Astrocyte of the spinal cord (primary cell): ENCODE measurements around the gene PRKCE.

ENCODE experiments used
- DNase-seq: peaks from one replicate; pipeline ENCODE4 v3.0.0; 2011; ENCODE audit warnings: low read depth, low spot score
- H3K4me3 ChIP-seq: 2 replicates; pipeline ENCODE4 v1.5.1; 2011; ENCODE audit warnings: low read depth, mild to moderate bottlenecking, low read length, moderate library complexity
- CTCF ChIP-seq: IDR thresholded peaks from 2 replicates; pipeline ENCODE4 v1.5.1; 2012; ENCODE audit warnings: low read depth, mild to moderate bottlenecking, low read length, inconsistent platforms
- in situ Hi-C: cut with HindIII; loops from 2 replicates; pipeline ENCODE4 v1.10.0; 2017; ENCODE audit warnings: low sequenced_read_pairs

Gene PRKCE

GRCh38 chr2:45992021-45992740 lies 340.7 kb downstream of the PRKCE start:
- TF ChIP-seq CTCF = no peak
- in situ Hi-C loops = no loop called here
- no peak overlapping the region for H3K4me3 ChIP-seq
- peak; percentile 75 for DNase-seq

DNA sequence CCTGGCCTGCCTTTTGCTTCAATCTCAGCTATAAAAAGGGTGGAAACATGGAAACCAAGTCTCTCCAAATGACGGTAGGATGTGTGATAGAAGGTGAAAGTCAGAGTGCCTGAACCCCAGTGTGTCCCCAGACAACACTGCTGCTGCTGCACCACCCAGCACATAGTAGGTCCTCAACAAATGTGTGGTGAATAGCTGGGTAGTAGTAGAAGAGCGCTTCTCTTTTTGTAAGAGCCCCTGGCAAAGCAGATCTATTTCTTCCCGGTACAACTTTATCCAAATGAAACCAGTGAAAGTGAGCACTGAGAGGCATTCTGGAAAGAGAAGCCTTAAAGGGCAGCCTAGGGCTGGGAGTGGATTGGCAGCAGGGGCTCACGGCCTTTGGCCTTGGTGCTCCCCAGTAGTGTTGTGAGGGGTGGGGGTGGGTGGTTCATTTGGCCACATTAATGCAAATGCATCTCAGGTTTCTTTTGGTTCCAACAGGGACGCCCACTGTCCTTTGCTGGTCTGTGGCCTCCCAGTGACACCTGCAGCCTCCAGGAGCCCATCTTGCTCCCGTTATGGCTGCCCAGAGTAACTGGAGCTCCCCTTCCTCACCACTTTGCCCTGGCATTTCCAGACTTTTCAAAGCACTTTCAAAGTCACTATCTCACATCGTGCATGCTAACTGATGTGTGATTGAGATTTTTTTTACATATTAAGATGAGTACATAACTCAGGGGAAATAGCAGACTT lies 341.4 kb downstream of the PRKCE start:
- DNase-seq = no peak
- H3K4me3 ChIP-seq = no peak overlapping the region
- in situ Hi-C loops = no loop called here
- no peak for TF ChIP-seq CTCF

DNA sequence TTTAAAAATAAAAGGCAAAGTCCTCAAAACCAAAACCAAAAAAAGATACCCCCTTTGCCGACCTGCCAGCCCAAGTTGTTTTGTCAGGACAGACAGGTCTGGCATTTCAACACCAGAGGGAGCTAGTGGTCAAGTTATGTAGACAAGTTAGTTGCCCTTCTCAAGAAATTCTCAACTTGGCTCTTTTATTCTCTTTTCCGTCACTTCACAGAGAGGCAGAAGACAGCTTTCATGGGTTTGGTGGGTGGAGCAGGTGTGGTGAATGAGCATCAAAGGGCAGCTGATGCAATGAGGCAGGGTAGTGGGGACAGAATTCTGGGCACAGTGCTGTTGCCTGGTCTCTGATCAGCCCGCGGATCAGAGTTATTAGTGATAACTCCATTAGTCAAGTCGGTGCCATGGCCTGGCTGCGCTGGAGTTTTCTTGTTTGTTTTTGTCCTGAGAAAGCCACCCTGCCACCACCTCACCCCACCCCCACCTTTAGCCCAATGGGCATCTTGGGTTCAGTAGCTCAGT lies 342.1 kb downstream of the PRKCE start:
- in situ Hi-C loops = no loop called here
- no peak overlapping the region for H3K4me3 ChIP-seq
- DNase-seq = peak; percentile 80
- peak; percentile 74 for TF ChIP-seq CTCF

DNA sequence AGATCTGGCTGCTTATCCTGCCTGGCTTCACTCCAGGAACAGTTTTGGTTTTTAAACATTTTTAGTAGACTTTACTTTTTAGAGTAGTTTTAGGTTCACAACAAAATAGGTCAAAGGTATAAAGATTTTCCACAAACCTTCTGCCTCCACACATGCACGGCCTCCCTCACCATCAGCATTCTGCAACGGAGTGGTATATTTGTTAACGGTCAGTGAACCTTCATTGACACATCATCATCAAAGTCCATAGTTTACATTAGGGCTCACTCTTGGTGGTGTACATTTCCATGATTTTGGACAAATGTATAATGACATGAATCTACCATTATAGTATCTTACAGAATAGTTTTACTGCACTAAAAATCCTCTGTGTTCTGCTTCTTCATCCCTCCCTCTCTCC lies 342.6 kb downstream of the PRKCE start:
- DNase-seq = no peak
- H3K4me3 ChIP-seq = no peak overlapping the region
- TF ChIP-seq CTCF = no peak
- in situ Hi-C loops = no loop called here

- in situ Hi-C loops = no loop called here
- TF ChIP-seq CTCF = no peak
- no peak overlapping the region for H3K4me3 ChIP-seq
- DNase-seq = no peak
These were observed 349.2 kb downstream of the PRKCE start for GRCh38 chr2:46000660-46001059.

DNA sequence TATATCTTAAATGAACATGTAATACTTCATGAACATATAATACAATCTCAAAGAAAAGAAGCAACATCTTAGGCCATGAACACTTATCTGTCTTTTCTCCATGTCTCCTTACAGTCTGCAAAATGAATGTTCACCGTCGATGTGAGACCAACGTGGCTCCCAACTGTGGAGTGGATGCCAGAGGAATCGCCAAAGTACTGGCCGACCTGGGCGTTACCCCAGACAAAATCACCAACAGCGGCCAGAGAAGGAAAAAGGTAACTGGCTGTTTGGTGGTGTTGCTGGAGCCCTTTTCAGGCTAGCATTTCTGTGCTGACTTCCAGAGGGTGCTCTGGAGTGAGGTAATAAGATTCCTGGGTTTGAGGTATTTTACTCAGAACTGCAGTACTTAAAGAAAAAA lies 349.8 kb downstream of the PRKCE start:
- DNase-seq = no peak
- in situ Hi-C loops = no loop called here
- H3K4me3 ChIP-seq = no peak overlapping the region
- no peak for TF ChIP-seq CTCF
